Bronchial epithelial cell (primary cell): Measurements from ENCODE around the gene ANXA2. TPM values are rescaled to one million over a fixed set of nuclear protein-coding genes. Genes with fewer than 3 reads are reported as not detected.
A peak's percentile ranks its signal among the peaks of the same experiment; 100 is the strongest.

Experiments
- DNase-seq: peaks from one replicate; pipeline ENCODE4 v3.0.0-alpha.2; 2010; ENCODE audit warnings: low read depth
- FAIRE-seq: peaks from 2 replicates; lab custom pipeline; 2011; peaks lifted over from hg19 to GRCh38; lab: Jason Lieb, UNC
- H3K27me3 ChIP-seq: 2 replicates; pipeline ENCODE4 v1.5.1; 2011; ENCODE audit warnings: low read length; ENCODE audit not compliant: control insufficient read depth, insufficient read depth
- H3K36me3 ChIP-seq: 2 replicates; pipeline ENCODE4 v1.5.1; 2011; ENCODE audit warnings: low read length; ENCODE audit not compliant: control insufficient read depth, insufficient read depth
- H3K4me3 ChIP-seq: 2 replicates; pipeline ENCODE4 v1.5.1; 2011; ENCODE audit warnings: mild to moderate bottlenecking, low read depth, low read length, control low read depth
- total RNA-seq: library from RNA; depleted of rRNA; stranded (reverse); fragments of >200 nt; gene quantifications from 2 replicates; pipeline ENCODE4 v1.2.1, GENCODE V29; 2014
- TF ChIP-seq, protein P1 (sequence below): IDR thresholded peaks from 2 replicates; pipeline ENCODE4 v1.5.1; 2011; ENCODE audit warnings: mild to moderate bottlenecking, moderate library complexity, low read length, control low read depth, inconsistent platforms; ENCODE audit not compliant: insufficient read depth, severe bottlenecking

ANXA2 gene
- total RNA-seq, 1 donor from 2014 or later, result 5,325 TPM

DNA sequence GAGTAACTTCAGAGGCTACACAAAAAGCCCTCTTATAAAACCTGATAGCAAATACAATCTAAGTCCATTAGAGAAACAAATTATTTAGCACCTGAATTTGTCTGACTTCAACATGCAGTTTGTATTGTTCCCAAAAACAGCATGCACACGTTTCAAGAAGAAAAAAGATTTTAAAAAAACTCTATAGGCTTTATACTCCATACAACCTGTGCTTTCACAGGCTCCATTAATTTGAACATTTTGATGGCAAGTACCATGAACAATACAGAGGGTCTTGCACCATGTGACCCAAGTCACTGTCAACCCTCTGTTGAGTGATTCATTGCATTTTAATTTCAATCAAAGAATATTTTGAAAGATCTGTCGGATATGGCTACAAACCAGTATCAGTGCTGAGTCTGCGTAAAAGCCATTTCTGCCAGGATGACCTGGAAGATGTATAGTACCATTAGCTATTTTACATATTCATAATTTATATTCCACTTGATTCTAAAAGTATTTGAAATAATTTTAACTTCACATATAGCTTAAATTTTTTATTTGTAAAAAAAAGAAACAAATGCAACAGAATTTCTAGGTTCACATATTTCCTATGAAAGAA, 13.2 kb downstream of the ANXA2 start:
- TF ChIP-seq, protein P1, sequence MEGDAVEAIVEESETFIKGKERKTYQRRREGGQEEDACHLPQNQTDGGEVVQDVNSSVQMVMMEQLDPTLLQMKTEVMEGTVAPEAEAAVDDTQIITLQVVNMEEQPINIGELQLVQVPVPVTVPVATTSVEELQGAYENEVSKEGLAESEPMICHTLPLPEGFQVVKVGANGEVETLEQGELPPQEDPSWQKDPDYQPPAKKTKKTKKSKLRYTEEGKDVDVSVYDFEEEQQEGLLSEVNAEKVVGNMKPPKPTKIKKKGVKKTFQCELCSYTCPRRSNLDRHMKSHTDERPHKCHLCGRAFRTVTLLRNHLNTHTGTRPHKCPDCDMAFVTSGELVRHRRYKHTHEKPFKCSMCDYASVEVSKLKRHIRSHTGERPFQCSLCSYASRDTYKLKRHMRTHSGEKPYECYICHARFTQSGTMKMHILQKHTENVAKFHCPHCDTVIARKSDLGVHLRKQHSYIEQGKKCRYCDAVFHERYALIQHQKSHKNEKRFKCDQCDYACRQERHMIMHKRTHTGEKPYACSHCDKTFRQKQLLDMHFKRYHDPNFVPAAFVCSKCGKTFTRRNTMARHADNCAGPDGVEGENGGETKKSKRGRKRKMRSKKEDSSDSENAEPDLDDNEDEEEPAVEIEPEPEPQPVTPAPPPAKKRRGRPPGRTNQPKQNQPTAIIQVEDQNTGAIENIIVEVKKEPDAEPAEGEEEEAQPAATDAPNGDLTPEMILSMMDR, result no peak
- FAIRE-seq (no peak), DNase-seq (no peak)
- Histone ChIP-seq H3K27me3 (no peaks in the 10 kb centered on the region), H3K4me3 (no peak overlapping the region), H3K36me3 (peaks cover 24% of the 10 kb centered on the region)

DNA sequence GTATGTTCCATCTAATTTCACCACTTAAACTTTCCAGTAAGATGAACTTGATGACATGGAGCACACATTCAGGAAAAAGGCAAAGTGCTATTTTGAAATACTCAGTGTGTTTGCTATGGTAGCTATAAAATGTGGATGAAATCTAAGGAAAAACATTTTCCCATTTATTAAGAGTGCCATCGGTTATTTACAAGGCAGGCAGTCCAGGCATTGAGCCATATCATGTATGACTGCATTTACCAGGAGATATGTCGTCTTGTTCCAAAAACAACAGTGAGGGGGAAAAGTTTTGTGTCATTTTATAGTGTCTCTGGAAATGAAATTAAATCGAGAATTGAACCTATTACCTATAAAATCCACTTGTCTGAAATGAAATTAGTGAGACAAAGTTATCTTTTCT, 13.7 kb downstream of the ANXA2 start:
- DNase-seq (no peak), FAIRE-seq (no peak)
- H3K4me3 ChIP-seq, result no peak overlapping the region
- TF ChIP-seq, protein P1, result no peak
- no peaks in the 10 kb centered on the region for H3K27me3 ChIP-seq
- H3K36me3 ChIP-seq, result peaks cover 26% of the 10 kb centered on the region

DNA sequence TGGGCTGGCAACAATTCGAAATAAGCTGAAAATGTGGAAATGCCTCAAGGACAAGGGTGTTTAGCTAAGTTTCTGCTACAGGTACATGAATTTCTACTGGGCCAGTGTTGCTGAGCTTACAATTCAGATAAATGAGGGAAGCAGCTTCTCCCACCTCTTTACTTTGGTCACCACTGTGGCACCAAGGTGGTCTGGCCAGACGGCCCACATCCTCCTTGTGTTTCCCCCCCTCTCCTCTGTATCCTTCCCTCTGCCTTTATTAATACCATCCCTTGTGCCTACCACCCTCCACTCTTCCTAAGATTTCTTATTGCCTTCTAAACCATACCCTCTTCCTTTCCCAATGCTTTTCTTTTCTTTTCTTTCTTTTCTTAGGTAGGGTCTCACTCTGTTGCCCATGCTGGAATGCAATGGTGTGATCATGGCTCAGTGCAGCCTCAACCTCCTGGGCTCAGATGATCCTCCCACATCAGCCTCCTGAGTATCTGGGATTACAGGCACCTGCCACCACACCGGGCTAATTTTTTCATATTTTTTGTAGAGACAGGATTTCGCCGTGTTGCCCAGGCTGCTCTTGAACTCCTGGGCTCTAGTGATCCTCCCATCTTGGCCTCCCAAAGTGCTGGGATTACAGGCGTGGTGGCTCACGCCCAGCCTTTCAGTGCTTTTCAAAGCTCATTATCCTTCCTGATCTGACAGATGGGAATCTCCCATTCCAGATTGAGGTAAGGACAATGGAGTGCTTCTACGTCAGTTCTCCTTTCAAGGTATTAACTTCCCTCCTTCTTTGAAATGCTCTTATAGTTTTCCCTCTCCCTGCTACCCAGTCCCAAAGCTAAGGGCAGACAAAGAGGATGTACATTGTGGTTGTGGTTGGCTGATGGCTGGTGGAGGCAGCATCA, 14.8 kb downstream of the ANXA2 start:
- TF ChIP-seq, protein P1, result no peak
- DNase-seq, result no peak
- Histone ChIP-seq H3K36me3 (peaks cover 26% of the 10 kb centered on the region), H3K27me3 (no peaks in the 10 kb centered on the region), H3K4me3 (no peak overlapping the region)
- no peak for FAIRE-seq

DNA sequence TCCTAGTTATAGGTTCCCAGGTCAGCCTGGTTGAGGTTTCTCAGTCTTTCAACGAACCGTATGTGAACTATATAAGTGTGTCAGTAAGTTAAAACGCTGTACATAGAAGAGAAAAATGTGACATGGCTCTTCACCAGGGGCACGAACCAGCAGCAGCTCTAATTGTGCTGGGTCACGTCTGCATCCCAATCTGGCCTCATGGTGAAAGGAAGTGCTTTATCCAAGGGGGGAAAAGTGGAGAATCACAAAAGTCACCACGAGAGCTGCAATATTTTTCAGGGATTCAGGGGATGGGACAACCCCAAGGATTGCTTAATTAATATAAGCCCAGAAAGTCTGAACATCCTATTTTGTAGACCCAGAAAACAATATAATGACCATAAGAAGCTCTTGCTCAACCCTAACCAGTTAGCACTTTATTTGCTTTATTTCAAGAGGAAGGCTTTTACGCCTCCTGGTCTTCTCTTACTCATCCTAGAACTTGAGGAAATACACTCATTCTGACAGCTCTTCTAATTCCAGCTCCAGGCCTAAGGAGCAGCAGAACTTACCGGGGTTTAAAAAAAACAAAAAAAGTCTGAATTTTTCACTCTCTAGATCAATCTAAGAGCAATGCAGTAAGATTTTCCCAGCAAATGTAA, 16.5 kb downstream of the ANXA2 start:
- H3K27me3 ChIP-seq, result no peaks in the 10 kb centered on the region
- TF ChIP-seq, protein P1, result no peak
- DNase-seq (no peak), FAIRE-seq (no peak)
- no peak overlapping the region for H3K4me3 ChIP-seq
- peaks cover 25% of the 10 kb centered on the region for H3K36me3 ChIP-seq

DNA sequence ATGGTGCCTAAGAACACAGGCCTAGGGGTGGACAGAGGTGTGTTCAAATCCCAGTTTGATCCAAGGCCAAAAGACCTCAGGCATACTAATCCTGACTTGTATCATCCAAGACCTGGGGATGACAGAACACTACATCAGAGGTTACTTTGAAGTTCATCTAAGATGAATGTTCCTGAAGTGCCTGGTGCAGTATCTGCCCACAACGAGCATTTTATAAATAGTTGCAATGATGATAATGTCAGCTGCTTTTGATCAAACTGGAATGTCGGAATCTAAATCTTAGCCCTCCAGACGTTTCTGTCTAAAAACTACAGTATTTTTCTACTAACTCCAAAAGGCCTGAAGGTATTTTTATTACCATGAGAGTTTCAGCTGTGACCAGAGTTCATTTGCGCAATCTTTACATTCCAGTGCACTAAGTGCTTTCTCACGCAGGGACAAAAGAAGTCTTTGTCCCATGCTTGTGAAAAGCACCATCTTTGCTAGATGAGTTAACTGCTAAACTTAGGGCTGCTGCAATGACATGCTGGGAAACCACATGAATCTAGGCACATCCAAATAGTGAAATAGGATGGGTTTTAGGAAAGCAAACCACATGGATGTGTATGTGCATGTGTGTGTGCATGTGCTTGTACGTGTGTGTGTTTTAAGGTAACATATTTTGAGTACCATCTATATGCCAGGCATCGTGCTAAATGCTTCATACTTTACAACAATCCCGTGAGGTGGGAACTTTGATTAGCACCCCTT, 18.1 kb downstream of the ANXA2 start:
- TF ChIP-seq, protein P1, result no peak
- Histone ChIP-seq H3K36me3 (peaks cover 22% of the 10 kb centered on the region), H3K4me3 (no peak overlapping the region), H3K27me3 (no peaks in the 10 kb centered on the region)
- FAIRE-seq, result no peak
- DNase-seq, result peak; percentile 73
